GM13977 (cell line): ENCODE measurements around the gene ZMYM2.

Experiments used
- DNase-seq: peaks from one replicate; pipeline ENCODE4 v3.0.0; 2012; ENCODE audit warnings: low spot score
- CTCF ChIP-seq: IDR thresholded peaks from 2 replicates; pipeline ENCODE4 v1.5.1; 2012; ENCODE audit warnings: mild to moderate bottlenecking, control low read depth; ENCODE audit not compliant: insufficient read depth; ENCODE audit errors: extremely low read depth, missing control alignments
- in situ Hi-C: fragments of 300-500 bp; cut with MboI; formaldehyde crosslinking; loops from one replicate; pipeline ENCODE4 v1.12.0; 2022; ENCODE audit warnings: low sequenced_read_pairs, low pct_unique_long_range_greater_than_20kb, mixed read lengths, inconsistent platforms; ENCODE audit not compliant: unreplicated experiment

ZMYM2 gene

GRCh38 chr13:20134732-20135131, 176.2 kb downstream of the ZMYM2 start:
- DNase-seq = no peak
- in situ Hi-C loops = no loop called here
- TF ChIP-seq CTCF = no peak

GRCh38 chr13:20136781-20137703, 178.5 kb downstream of the ZMYM2 start:
- peak; percentile 66 for DNase-seq
- peak; percentile 58 for TF ChIP-seq CTCF
- in situ Hi-C loops = no loop called here

GRCh38 chr13:20137875-20138274, 179.3 kb downstream of the ZMYM2 start:
- in situ Hi-C loops = no loop called here
- no peak for DNase-seq
- no peak for TF ChIP-seq CTCF

- no peak for TF ChIP-seq CTCF
- in situ Hi-C loops = no loop called here
- DNase-seq = no peak
Measured at GRCh38 chr13:20140487-20140886, 182.0 kb downstream of the ZMYM2 start.
